ENCODE measurements around the gene INO80B. TPM values are rescaled to one million over a fixed set of nuclear protein-coding genes. Genes with fewer than 3 reads are reported as not detected.

Gene INO80B
- total and polyA plus RNA-seq, 9 of the 15 experiments (the other 6 are each of a cell fraction or from before 2014, with no cell fraction given): 0.41 to 22.6 (median 9.0) TPM

GRCh38 chr2:74454654-74455511 lies at the start of gene INO80B (continued):
- TF ChIP-seq ATF6 (CRISPR knock-in tag; IDR thresholded peaks at IDR 0.05): peak; percentile 47
- TF ChIP-seq CEBPB (tag; IDR thresholded peaks at IDR 0.05): no peak
- TF ChIP-seq RFX7 (CRISPR knock-in tag; IDR thresholded peaks at IDR 0.05): no peak
- no peak for TF ChIP-seq MEIS2 (IDR thresholded peaks at IDR 0.05; ENCODE audit: partially characterized antibody)
- no peak for TF ChIP-seq HSF4 (CRISPR knock-in tag; IDR thresholded peaks at IDR 0.05; ENCODE audit: borderline replicate concordance)
- no peak for TF ChIP-seq HMG20A (CRISPR knock-in tag; conservative IDR thresholded peaks at IDR 0.05)
- TF ChIP-seq BRF2 (IDR thresholded peaks at IDR 0.05; ENCODE audit: borderline replicate concordance, insufficient read depth, insufficient read length): no peak
- peak; percentile 100 for TF ChIP-seq GABPB1 (CRISPR knock-in tag; IDR thresholded peaks at IDR 0.05)
- no peak for TF ChIP-seq SIRT6 (IDR thresholded peaks at IDR 0.05; ENCODE audit: low read depth, low read length)
- peak; percentile 10 to 18; a peak in 2 of 4 replicates for TF ChIP-seq RAD21 (CRISPR knock-in tag; conservative IDR thresholded peaks at IDR 0.05 in 1 of 2, IDR thresholded peaks at IDR 0.05 in 1 of 2)
- TF ChIP-seq, protein P1, sequence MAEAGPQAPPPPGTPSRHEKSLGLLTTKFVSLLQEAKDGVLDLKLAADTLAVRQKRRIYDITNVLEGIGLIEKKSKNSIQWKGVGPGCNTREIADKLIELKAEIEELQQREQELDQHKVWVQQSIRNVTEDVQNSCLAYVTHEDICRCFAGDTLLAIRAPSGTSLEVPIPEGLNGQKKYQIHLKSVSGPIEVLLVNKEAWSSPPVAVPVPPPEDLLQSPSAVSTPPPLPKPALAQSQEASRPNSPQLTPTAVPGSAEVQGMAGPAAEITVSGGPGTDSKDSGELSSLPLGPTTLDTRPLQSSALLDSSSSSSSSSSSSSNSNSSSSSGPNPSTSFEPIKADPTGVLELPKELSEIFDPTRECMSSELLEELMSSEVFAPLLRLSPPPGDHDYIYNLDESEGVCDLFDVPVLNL (CRISPR knock-in tag; IDR thresholded peaks at IDR 0.05; ENCODE audit: low read depth): no peak
- no peak for TF ChIP-seq STAT5B (CRISPR knock-in tag; IDR thresholded peaks at IDR 0.05)
- TF ChIP-seq MXI1 (IDR thresholded peaks at IDR 0.05; ENCODE audit: low read depth, low read length): peak; percentile 95
- TF ChIP-seq ZFP30 (CRISPR knock-in tag; IDR thresholded peaks at IDR 0.05; ENCODE audit: borderline replicate concordance): no peak
- no peak for TF ChIP-seq GATA2 (CRISPR knock-in tag; IDR thresholded peaks at IDR 0.05)
- no peak for TF ChIP-seq ZBED1 (IDR thresholded peaks at IDR 0.05)
- no peak for TF ChIP-seq ADNP (tag; IDR thresholded peaks at IDR 0.05)
- TF ChIP-seq ARID1B (IDR thresholded peaks at IDR 0.05): no peak
- no peak for TF ChIP-seq RAD51 (IDR thresholded peaks at IDR 0.05; ENCODE audit: borderline replicate concordance, low read depth)
- no peak for TF ChIP-seq RUNX1 (IDR thresholded peaks at IDR 0.05; ENCODE audit: low read depth)
- TF ChIP-seq FIP1L1 (IDR thresholded peaks at IDR 0.05; ENCODE audit: low read depth, low read length, poor library complexity, severe bottlenecking): no peak
- TF ChIP-seq SP1 (CRISPR knock-in tag; IDR thresholded peaks at IDR 0.05): peak; percentile 100
- TF ChIP-seq PURB (CRISPR knock-in tag; IDR thresholded peaks at IDR 0.05; ENCODE audit: low read depth): no peak
- no peak for TF ChIP-seq SNRNP70 (optimal IDR thresholded peaks at IDR 0.05; ENCODE audit: low read depth, low read length)
- TF ChIP-seq SREBF2 (CRISPR knock-in tag; IDR thresholded peaks at IDR 0.05): no peak
- peak; percentile 61; the same call in 1 of the 2 replicates for TF ChIP-seq HIVEP1 (CRISPR knock-in tag; IDR thresholded peaks at IDR 0.05)

Measured in K562 (cell line).